GM06990 (cell line): Measurements from ENCODE around the gene SLC2A4RG.

ENCODE experiments used
- DNase-seq: peaks from one replicate; pipeline ENCODE4 v3.0.0-alpha.2; 2011; ENCODE audit not compliant: insufficient read length; ENCODE audit errors: extremely low read depth
- H3K27me3 ChIP-seq: replicated peaks from 2 replicates; pipeline ENCODE4 v1.6.0; 2011; ENCODE audit warnings: low read length; ENCODE audit not compliant: control insufficient read depth, insufficient read depth
- H3K36me3 ChIP-seq: 2 replicates; pipeline ENCODE4 v1.5.1; 2011; ENCODE audit warnings: low read length; ENCODE audit not compliant: control insufficient read depth, insufficient read depth
- H3K4me3 ChIP-seq: replicated peaks from 2 replicates; pipeline ENCODE4 v1.5.1; 2011; ENCODE audit warnings: low read depth, mild to moderate bottlenecking, control low read depth, low read length
- TF ChIP-seq, protein P1 (sequence below): IDR thresholded peaks from 2 replicates; pipeline ENCODE4 v1.5.1; 2011; ENCODE audit warnings: low read length, control low read depth, mild to moderate bottlenecking, inconsistent platforms; ENCODE audit not compliant: insufficient read depth, poor library complexity, severe bottlenecking

Gene SLC2A4RG

DNA sequence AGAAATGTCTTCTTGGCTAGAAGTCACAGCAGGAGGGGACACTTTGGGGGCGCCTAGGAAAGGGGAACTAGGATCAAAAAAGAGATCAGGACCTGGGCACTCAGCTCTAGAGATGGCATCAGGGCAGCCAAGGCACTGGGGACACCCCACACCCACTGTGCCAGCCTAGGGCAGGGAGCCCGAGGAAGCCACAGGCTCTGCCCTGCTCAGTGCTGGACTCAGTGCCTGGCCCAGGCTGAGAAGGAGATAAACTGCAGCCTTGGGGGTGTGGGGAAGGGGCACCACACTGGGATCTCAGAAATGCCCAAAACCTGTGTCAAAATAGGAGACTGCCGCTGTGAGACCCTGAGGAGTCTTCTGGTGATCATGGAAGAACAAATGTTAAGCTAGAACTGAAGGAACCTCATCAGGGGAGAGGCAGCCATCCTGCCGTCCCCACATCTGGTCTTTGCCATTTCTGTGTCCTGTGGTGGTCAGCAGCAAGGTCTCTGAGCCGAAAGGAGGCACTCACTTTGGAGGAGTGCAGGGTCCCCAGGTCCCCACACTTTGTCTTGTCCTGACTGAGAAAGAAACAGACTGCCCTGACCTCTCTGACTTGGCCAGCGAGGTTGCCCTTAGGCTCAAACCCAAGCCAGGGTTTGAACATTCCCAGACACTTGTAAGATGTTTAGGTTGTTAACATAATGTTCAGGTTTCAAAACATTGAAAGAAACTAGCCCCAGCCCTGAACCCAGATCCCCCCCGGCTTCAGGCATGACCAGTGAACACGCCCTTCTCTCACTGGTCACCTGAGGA is 34.1 kb upstream of the SLC2A4RG start:
- DNase-seq, result no peak
- peaks cover 33% of the 10 kb centered on the region for H3K36me3 ChIP-seq
- H3K4me3 ChIP-seq, result no peak overlapping the region
- TF ChIP-seq, protein P1, sequence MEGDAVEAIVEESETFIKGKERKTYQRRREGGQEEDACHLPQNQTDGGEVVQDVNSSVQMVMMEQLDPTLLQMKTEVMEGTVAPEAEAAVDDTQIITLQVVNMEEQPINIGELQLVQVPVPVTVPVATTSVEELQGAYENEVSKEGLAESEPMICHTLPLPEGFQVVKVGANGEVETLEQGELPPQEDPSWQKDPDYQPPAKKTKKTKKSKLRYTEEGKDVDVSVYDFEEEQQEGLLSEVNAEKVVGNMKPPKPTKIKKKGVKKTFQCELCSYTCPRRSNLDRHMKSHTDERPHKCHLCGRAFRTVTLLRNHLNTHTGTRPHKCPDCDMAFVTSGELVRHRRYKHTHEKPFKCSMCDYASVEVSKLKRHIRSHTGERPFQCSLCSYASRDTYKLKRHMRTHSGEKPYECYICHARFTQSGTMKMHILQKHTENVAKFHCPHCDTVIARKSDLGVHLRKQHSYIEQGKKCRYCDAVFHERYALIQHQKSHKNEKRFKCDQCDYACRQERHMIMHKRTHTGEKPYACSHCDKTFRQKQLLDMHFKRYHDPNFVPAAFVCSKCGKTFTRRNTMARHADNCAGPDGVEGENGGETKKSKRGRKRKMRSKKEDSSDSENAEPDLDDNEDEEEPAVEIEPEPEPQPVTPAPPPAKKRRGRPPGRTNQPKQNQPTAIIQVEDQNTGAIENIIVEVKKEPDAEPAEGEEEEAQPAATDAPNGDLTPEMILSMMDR, result no peak
- no peaks in the 10 kb centered on the region for H3K27me3 ChIP-seq

DNA sequence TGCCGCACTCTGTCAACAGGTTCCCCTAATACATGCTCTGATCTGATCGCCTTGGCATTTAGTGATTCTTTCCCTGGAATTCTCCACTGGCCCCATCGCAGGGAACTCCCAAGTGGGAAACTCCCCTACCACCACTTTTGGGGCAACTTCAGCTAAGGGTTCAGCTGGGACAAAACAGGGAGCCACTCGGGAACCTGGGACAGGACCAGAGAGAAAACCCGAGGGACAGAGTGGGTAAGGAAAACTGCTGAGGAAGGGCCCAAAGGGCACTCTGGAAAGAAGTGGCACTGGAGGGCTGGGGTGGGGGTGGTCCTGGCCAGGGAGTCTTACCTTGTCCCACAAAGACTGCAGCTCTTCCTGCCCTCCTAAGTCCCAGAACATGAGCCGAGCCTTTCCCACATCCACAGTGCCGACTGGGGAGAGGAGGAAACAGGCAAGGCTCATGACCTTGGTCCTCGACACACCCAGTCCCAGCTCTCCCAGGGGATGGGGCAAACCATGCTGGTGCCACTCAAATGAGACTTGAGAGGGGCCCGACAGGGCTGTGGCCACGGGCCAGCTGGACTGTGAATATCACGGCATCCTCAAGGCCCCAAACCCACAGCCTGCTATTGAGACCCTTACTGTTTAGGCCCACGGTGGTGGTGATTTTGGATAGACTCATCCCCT is 33.4 kb upstream of the SLC2A4RG start:
- Histone ChIP-seq H3K4me3 (peak overlapping the region; percentile 83), H3K36me3 (peaks cover 33% of the 10 kb centered on the region)

DNA sequence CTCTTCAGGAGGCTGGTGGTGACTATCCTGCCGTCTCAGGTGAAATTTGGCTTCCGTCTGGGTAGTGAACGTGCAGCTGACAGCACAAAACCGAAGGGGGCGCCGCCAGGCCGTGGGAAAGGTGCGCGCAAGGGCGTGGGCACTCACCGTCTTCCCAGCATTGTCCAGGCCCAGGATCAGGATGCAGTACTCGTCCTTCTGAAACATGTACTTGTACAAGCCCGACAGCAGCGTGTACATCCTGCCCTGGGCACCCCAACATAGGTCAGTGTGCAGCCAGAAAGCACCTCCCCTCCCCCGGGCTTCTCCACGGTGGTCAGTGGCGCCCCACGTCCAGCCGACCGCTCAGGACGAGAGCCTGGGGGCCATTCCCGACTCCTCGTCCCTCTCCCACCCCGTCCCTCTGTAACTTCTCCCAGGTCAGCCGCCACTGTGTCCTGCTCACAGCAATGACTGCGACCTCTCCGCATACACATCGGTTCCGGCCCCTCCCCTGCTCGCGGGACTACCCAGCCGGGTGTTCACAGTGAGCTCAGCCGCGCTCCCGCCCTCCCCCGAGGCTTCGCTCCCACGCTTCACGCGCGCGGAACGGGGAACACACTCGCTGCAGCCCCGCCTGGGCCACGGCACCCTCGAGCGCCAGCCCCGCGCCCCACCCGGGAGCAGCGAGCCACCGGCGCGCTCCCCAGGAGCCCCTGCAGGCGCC is 32.6 kb upstream of the SLC2A4RG start:
- Histone ChIP-seq H3K36me3 (peaks cover 32% of the 10 kb centered on the region), H3K4me3 (peak overlapping the region; percentile 83), H3K27me3 (no peaks in the 10 kb centered on the region)
- peak; percentile 76 for DNase-seq
- TF ChIP-seq, protein P1, result peak; percentile 90

More for the DNA sequence above, 33.4 kb upstream of the SLC2A4RG start:
- TF ChIP-seq, protein P1, result no peak
- no peaks in the 10 kb centered on the region for H3K27me3 ChIP-seq
- no peak for DNase-seq

DNA sequence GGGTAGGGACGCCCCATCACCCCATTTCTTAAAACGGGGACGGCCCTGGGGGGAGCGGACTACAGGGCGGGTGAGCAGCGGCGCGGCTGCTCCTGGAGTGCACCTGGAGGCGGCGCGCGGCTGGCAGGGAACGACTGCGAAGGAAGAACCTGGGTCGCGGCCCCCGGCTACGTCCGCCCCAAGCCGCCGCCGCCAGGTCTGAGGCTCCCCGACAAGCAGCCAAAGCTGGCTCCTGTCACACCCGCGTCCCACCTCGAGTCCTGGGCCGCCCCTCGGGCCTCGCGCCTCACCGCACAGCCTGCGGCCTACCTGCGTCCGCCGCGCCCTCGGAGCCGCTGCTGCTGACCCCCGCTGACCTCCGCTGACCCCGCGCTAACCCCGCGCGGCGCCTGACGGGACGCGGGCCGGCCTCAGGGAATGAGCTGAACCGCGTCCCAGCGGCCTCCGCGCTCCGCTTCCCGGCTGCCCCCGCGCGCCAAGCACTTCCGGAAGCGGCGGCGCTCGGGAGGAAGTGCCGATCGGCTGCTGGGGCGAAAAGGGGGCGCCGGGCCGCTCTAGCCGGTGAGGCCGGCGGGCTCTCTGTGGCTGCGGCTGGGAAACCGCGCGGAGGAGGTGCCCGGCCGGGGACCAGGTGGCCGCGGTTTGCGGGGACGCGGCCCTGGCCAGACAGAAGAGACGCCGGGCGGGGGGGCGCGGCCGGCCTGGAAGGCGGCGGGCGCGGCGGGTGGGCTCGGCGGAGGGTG is 31.8 kb upstream of the SLC2A4RG start, which contains the start of the genes ARFRP1 and ZGPAT:
ARFRP1 (minus strand) TSS at position 419 of the 743 bp plus-strand sequence. CDS start 885 bp downstream, outside the sequence.
ZGPAT (plus strand) TSS at position 482 of the 743 bp plus-strand sequence. CDS start 542 bp downstream, outside the sequence.
- no peaks in the 10 kb centered on the region for H3K27me3 ChIP-seq
- peak; percentile 91 for DNase-seq
- peaks cover 30% of the 10 kb centered on the region for H3K36me3 ChIP-seq
- TF ChIP-seq, protein P1, result no peak
- peak within 1 kb of the TSS; percentile 83 for H3K4me3 ChIP-seq
